Suppressor macrophage treated with lipopolysaccharide for 1 hour (primary cell): ENCODE measurements around the gene ASB12.

ENCODE experiments used
- DNase-seq, 3 donors: peaks; one replicate each; pipeline ENCODE4 v3.0.0-alpha.2; 2020 to 2022

Gene ASB12

GRCh38 chrX:64186974-64187761, 43.2 kb downstream of the ASB12 start:
- DNase-seq, result no peak

- DNase-seq, result no peak
Measured at GRCh38 chrX:64184396-64184795, 46.0 kb downstream of the ASB12 start.

- no peak for DNase-seq
Measured at GRCh38 chrX:64182208-64182607, 48.2 kb downstream of the ASB12 start.

- no peak for DNase-seq
Measured at GRCh38 chrX:64176876-64177275, 53.5 kb downstream of the ASB12 start.
